NCI-H2029 treated with DMSO at 0.1 percent for 48 hours (cell line): ENCODE results near the gene STXBP5.

Experiments
- DNase-seq: peaks from one replicate; lab custom pipeline; 2025; lab: John Stamatoyannopoulos, UW

Gene STXBP5

GRCh38 chr6:147381712-147382111, 177.5 kb downstream of the STXBP5 start:
- no peak for DNase-seq

DNA sequence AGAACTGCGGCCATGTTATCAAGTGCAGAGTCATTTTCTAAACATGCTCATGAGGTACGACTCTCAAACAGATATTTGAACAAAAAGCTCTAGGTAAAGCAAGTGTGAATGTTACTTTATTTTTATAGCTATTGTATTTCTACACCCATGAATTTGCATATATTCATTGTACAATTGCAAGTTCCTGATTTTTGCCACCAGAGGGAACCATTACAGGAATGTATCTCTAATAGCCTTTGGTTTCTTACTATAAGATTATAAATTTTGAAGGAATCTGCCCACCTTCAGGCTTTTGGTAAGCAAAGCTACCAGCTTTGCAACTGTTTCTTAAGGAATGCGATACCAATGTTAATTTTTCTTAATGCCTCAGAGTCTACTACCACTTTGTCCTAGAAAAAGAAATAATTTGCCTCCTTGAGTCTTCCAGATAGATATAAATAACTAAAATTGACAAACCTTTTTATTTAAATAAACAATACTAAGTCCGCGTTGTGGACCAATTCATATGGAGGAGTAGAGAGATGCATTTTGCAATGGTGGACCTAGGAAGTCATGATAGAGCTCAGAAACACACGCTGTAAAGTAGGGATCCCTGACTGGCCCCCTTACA, 178.8 kb downstream of the STXBP5 start:
- DNase-seq: no peak

DNA sequence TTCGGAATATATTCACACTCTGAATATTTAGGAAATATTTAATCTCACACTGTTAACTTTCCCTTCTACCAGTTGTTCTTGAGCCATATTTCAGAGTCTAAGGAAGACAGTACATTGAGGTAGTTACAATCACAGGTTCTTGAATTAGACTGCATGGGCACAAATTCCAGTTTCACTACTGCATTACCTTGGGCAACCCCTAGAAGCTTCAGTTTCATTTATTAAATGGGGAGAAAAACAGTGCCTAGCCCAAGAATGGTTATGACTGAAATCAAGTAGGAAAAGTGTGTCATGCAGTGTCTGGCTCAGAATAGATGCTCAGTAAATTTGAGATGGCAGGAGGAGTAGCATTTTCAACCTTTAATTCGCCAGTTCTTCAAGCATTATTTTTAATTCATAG, 179.8 kb downstream of the STXBP5 start:
- no peak for DNase-seq

DNA sequence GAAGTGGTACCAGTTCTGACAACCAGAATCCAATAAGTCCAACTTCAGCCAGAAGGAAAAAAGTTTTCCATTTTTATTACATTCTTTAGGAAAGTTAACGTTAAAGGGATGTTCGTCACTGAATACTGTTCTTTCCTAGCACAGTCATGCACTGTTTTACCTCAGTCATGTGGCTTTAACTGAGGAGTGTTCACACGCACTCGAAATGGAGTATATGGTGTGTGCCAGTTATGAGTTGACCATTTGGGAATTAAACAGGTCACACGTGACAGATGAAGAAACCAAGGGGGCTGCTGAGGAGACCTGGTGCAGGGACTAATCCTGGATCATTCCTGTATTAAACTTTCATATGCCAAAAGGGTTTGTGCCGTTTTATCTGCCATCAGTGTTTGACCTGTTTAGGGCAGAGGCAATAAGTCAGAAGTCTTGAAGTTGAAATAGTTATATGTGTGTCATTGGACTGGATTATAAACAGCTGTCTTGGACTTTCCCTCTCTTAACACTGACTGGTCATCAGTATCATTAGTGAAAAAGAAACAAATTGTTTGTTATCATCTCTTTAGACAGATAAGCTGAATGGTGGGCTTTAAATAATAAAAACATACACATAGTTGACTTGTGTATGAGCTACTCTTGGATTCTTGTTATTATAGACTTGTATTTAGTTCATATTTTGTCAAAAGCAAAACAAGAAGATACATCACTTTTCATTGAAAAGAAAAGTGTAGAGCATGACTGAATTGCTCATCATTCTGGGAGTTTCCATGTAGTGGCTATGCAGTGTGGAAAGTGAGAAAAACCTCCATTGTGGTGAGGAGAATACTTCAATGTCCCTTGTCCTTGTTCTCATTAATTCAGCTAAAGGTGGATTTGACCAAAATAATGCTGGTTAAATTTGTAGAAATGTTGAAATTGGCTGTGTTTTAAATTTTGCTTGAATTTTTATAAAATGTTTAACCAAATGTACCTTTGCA, 180.8 kb downstream of the STXBP5 start:
- no peak for DNase-seq

GRCh38 chr6:147389463-147389862, 185.2 kb downstream of the STXBP5 start:
- no peak for DNase-seq

DNA sequence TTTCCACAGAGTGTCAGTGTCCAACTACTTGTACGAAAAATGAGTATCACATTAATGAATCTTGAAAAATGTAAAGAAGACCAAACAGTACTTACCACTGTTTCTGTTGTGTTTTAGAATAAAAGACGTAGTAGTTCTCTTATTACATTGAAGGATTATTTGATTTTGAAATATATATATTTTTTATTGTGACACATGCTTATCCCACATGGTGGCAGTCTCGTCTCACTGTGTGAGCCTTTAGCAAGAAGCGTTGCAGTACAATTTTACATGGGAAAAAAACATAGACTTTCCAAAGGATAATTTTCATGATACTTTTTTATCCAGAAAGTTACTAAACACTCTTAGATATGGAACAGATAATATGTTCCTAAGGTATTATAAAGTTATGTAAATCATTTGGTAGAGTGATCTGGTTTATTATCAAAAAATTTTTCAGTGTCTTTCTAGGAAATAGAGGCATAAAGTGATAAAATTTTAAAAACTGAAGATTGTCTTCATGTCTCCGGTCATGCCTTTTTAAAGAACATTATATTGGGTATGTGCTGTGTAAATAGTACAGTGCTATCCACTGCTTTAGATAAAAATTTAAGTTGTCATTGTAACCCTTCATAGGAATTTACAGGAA, 186.8 kb downstream of the STXBP5 start:
- no peak for DNase-seq

DNA sequence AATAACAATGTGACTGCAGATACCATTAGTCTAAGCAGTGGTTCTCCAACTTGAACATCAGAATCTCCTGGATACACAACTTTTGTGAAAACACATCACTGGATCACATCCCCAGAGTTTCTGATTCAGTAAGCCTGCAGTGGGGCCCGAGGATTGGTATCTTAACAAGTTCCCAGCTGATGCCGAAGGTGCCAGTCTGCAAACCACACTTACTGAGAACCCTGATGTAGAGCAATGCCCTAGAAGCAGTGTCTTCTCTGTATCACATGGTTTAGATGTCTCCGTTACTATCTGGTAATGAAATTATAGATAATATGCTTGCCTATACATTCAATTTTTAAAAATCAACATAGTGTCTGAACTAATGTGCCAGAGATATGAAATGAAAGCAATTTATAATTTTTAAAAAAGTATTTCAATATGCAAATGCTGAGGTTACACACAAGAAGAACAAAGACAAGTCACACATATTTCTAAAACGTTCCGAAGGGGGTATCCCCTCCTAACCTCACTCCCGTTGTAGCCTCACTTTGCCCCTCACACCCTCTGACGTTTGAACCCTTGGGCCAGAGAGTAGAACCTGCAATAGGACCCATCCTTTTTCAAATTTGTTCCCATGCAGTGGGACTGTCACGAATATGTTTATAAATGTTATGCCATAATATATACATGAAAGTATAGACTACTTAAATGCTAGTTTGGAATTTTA, 188.9 kb downstream of the STXBP5 start:
- DNase-seq: no peak

GRCh38 chr6:147395158-147395557, 190.9 kb downstream of the STXBP5 start:
- DNase-seq: no peak

- no peak for DNase-seq
Observed at GRCh38 chr6:147397306-147397705, 193.1 kb downstream of the STXBP5 start.

DNA sequence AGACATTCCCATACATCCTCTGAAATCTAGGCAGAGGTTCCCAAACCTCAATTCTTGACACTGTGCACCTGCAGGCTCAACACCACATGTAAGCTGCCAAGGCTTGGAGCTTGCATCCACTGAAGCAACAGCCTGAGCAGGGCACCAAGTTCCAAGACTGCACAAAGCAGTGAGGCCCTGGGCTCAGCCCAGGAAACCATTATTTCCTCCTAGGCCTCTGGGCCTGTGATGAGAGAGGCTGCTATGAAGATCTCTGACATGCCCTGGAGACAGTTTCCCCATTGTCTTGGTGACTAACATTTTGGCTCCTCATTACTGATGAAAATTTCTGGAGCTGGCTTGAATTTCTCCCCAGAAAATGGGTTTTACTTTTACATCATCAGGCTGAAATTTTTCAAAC, 196.8 kb downstream of the STXBP5 start:
- no peak for DNase-seq

DNA sequence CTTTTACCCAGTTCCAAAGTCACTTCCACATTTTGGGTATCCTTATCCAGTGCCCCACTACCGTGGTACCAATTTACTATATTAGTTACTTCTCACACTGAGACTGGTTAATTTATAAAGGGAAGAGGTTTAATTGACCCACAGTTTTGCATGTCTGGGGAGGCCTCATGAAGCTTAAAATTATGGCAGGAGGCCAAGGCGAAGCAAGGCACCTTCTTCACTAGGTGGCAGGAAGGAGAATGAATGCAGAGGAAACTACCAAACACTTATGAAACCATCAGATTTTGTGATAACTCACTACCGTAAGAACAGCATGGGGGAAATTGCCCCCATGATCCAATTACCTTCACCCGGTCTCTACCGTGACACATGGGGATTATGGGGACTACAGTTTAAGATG, 197.6 kb downstream of the STXBP5 start:
- DNase-seq: no peak

- DNase-seq: no peak
Observed at GRCh38 chr6:147406783-147407182, 202.6 kb downstream of the STXBP5 start.

DNA sequence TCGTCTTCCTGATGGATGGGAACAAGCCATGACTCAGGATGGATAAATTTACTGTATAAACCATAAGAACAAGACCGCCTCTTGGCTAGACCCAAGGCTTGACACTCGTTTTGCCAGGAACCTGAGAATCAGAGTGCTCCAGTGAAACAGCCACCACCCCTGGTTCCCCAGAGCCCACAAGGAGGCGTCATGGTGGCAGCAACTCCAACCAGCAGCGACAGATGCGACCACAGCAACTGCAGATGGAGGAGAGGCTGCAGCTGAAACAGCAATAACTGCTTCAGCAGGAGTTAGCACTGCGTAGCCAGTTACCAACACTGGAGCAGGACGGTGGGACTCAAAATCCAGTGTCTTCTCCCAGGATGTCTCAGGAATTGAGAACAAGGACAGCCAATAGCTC, 203.4 kb downstream of the STXBP5 start:
- no peak for DNase-seq

- DNase-seq: no peak
Observed at GRCh38 chr6:147416622-147417021, 212.4 kb downstream of the STXBP5 start.

DNA sequence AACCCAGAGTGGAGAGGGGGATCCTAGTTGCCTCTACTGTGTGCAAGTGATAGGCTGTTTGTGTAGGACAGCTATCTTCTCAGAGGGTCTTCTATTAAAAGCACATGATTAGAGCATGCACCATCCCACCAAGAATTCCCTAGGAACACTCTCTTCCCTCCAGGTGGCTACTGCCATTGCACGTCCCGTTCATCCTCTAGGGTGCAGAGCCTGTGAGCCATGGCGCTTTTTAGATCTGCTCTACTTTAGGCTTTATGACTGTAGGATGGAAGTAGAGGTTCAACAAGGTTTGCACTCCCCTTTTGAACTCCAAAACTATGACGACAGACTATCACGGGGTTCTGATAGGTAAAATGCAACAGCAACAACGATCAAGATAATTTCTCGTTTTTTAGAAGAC, 213.7 kb downstream of the STXBP5 start:
- DNase-seq: no peak

- DNase-seq: no peak
Observed at GRCh38 chr6:147418523-147418922, 214.3 kb downstream of the STXBP5 start.

- DNase-seq: no peak
Observed at GRCh38 chr6:147421903-147422302, 217.7 kb downstream of the STXBP5 start.

GRCh38 chr6:147423111-147423510, 218.9 kb downstream of the STXBP5 start:
- DNase-seq: no peak

- no peak for DNase-seq
Observed at GRCh38 chr6:147429794-147430193, 225.6 kb downstream of the STXBP5 start.

GRCh38 chr6:147430811-147431210, 226.6 kb downstream of the STXBP5 start:
- DNase-seq: no peak

DNA sequence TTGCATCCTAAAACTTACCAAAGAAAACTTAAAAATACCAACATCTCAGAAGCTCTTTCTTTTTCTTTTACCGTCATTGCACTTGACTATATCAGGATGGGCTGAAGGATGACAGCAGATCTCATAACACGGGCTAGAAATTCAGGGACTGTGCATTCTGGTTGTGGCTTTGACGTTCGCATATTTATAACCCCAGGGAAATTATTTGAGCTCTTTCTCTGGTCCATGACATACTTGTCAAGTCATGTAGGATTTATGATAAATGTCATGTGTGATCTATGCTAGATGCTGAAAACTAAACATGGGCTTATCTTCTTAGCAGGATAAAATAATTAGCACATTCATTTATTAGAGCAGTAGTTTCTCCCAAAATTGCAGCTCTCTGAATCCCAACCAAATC, 229.9 kb downstream of the STXBP5 start:
- no peak for DNase-seq

- no peak for DNase-seq
Observed at GRCh38 chr6:147434516-147434915, 230.3 kb downstream of the STXBP5 start.
